Measurements from ENCODE around the gene UCN.
"Not testable (repeated sequence)": the region's sequence is repeated elsewhere in the genome, so short reads cannot be mapped to it uniquely, and the experiment has no call there.

The UCN gene

DNA sequence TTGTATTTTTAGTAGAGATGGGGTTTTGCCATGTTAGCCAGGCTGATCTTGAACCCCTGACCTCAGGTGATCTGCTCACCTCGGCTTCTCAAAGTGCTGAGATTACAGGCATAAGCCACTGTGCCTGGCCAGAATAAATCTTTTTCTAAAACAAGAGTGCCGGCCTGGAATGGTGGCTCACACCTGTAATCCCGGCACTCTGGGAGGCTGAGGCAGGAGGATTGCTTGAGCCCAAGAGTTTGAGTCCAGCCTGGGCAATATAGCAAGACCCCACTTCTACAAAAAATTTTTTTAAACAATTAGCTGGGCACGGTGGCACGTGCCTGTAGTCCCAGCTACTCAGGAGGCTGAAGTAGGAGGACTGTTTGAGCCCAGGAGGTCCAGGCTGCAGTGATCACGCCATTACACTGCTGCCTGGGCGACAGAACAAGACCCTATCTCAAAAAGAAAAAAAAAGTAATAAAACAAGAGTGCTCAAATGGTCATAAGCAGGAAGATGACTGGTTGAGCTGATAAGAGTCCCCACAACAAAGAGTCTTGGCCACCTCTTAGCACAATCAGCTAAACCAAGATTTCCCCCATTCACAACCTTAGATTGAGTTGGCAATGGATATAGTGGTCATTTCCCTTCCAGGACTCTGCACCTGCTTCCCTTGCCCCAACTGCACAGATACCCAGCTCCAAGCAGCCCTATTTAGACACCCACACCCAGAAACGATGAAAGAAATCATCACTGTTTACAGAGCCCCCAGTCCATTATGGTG lies 5.8 kb upstream of the UCN start:
- no peak for DNase-seq

DNA sequence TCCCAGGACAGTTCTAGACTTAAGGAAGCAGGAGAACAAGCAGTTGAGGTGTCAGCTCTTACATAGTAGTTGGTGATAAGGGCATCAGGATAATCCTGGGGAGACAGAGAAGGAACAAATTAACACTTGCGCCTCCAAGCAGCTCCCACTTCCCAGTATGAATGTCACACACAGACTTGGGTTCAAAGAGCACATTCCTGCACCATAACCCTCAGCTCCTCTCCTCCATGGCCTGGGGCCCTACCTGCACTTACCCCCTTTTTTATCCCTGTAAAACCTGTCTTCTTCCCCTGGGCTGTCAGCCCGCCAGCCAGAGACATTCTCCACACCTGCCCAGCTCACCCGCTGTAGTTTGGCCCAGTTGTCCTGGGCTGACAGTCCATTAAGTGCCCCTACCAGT lies 3.9 kb upstream of the UCN start:
- no peak for DNase-seq

DNA sequence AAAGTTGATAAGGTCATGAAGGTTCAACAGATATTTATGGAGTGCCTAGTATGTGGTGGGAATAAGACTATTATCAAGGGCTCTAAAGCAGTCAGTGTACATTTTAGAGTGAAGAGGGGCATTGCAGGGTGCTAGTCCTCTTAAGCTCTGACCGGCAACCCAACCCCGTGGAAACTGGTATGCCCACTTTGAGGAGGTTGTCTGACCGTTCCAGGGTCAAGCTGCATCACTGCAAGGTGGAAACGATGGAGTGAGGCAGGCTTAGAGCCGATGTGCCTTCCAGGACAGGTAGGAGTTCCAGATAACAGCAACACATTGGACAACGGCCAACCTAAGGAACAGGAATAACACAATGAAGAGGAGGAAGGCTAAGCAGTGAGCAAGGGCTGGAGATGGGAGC lies 1.4 kb upstream of the UCN start:
- no peak for DNase-seq

DNA sequence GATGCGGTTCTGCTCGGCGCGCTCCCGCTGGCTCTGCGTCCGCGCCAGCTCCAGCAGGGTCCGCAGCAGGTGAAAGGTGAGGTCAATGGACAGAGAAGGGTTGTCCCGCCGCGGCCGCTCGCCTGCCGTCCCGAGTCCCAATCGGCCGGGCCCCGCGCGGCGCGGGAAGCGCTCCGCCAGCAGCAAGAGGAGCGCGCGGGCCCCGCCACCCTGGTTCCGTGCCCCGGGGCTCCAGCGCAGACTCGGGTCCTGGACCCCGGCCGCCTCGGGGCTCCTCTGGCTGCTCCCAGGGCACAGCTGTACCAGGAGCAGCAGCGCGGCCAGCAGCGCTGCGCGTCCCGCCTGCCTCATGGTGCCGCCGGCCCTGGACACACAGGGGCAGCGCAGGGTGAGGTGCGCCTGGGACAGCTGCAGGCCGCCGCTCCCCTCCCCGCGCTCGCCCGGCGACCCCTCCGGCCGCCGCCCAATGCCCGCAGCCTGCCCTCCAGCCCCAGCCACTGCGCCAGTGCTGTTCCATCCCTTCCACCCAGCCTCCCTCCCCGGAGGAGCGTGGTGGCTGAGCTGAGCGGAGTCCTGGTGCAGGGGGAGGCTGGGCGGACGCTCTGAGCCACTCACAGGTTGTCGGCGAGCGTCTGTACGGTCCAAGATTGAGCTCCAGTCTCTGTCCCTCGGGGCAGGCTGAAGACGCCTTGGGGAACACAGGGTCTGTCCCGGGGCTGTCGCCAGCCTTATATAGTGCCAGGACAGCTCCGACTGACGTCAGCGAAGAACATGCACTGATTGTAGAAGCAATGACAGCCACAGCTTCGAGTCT lies 493 bp downstream of the UCN start:
- DNase-seq = no peak

DNA sequence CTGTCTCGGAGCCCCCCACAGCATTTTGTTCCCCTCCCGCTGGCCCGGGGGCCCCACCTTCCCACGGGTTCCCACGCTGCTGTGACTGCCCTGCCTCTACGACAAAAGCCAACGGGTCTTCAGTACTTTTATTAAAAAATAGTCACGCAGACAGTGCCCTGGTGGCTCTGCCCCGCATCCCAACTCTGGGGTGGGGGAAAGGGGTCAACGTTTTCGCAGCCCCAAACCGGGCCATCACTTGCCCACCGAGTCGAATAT lies 1.0 kb downstream of the UCN start:
- no peak for DNase-seq

DNA sequence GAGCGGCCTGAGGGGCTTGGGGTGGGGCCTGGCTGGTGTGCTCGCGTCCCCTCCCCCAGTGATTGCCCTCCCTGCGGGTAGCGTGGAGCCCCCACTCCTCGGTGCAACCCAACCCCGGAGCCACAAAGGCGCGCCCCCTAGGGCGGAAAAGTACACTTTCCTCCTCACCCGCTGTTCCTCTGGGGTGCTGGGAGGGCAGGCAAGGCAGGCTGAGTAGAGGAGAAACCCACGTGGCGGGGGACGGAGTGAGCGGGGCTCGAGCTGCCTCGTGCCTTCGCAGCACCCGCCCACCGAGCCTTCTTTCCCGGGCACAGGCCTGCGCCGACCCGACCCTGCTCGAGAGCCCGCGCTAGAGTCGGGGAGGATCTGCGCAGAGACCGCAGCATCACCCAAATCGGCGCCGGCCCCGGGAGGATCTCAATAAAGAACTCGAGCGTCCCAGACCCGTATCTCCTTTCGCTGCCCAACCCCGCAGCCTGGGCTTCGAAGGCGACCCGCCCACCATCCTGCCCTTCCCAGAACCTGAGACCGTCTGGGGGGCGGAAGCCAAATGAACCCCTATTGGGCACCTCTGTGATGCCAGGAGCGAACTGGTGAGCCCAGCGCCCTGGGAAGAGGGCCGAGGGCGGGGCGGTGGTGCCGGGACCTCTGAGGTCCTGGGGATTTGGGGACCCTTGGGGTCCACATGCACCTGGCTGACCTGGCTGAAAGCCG lies 1.5 kb downstream of the UCN start:
- no peak for DNase-seq

DNA sequence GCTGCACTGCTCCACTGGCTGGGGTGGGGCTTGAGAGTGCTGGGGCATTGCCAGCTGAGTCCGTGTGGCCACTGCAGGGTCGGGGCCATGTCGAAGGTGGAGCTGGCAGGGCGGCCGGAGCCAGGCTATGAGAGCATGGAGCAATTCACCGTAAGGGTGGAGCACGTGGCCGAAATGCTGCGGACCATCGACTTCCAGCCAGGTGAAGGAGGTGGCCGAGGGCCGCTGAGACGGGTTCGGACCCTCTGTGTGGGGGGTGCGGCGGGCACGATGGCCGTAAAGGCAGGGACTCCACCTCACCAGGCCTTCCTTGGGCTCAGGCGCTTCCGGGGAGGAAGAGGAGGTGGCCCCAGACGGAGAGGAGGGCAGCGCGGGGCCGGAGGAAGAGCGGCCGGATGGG lies 2.1 kb downstream of the UCN start:
- no peak for DNase-seq

DNA sequence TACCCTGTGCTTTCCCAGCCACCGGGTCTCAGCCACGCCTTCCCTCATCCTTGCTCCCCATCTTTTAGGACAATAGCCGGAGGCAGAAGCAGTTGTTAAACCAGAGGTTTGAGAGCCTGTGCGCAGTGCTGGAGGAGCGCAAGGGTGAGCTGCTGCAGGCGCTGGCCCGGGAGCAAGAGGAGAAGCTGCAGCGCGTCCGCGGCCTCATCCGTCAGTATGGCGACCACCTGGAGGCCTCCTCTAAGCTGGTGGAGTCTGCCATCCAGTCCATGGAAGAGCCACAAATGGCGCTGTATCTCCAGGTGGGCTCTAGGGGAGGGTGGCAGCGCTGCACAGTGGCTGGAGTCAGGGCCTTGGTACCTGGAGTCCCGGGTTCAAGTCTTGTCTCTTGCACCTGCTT lies 2.7 kb downstream of the UCN start:
- DNase-seq = no peak

DNA sequence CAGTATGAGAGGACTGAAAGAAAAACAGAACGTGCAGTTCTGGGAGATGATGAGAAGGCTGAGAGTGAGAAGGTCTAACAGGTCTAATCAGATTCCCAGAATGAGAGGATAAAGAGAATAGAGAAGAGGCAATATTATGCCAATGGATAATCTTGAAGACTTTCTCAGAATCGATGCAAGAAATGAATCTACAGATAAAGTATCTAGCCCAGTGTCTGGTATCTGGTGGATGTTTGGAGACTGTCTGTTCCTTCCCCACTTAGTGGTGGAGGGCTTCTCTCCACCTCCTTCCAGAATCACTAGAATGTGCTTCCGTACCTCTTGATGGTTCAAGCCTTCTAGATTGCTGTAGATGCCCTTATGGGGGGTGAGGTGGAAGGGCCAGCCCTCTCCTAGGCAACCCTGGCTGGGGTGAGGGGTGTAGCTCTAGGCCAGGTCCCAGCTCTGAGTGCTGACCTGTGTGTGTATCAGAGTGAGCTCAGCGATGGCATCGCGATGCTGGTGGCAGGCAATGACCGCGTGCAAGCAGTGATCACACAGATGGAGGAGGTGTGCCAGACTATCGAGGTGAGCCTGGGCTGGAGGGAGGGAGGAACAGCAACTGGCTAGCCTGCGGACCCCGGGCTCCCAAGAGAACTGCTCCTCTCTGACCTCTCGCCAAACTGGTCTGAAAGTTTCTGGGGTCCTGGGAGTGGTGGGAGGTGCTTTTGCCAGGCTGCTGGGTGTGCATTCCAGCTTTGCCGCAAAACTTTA lies 3.6 kb downstream of the UCN start:
- no peak for DNase-seq

DNA sequence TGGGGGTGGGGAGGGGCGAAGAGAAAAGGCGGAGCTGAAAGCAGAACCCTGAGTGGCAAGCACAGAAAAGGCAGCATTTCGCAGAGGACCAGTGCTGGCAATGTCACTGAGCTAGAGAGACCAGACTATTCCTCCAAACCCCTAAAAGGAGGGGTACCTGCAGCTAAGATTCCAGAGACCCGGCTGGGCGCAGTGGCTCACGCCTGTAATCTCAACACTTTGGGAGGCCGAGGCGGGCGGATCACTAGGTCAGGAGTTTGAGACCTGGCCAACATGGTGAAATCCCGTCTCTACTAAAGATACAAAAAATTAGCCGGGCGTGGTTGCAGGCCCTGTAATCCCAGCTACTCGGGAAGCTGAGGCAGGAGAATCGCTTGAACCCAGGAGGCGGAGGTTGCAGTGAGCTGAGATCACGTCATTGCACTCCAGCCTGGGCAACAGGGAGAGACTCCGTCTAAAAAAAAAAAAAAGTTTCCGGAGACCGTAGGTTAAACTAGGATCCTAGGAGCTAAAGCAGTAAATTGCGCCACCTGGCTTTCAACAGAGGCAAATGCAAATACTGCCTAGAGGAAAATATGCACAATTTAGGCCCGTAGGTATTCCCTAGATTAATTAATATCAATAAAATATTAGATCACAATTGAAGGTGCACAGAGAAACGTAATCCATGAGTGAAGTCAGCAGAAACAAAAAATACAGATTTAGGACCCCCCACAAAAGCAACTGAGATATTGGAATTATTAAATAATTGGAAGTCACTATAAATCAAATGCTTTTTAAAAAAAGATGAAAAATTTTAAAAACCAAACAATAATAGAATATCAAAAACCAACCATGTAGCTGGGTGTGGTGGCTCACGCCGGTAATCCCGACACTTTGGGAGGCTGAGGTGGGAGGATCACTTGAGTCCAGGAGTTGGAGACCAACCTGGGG lies 4.9 kb downstream of the UCN start:
- DNase-seq = peak; percentile 18 to 58

DNA sequence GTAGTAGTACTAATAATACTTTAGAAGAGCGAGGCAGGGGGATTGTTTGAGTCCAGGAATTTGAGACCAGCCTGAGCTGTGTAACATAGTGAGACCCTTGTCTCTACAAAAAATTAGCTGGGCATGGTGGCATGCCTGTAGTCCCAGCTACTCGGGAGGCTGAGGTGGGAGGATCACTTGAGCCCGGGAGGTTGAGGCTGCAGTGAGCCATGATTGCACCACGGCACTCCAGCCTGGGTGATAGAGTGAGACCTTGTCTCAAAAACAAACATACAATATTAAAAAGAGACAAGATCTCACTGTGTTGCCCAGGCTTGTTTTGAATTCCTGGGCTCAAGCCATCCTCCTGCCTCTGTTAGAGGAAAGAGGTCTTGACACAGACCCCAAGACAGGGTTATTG lies 7.6 kb downstream of the UCN start:
- DNase-seq = not testable (repeated sequence)

DNA sequence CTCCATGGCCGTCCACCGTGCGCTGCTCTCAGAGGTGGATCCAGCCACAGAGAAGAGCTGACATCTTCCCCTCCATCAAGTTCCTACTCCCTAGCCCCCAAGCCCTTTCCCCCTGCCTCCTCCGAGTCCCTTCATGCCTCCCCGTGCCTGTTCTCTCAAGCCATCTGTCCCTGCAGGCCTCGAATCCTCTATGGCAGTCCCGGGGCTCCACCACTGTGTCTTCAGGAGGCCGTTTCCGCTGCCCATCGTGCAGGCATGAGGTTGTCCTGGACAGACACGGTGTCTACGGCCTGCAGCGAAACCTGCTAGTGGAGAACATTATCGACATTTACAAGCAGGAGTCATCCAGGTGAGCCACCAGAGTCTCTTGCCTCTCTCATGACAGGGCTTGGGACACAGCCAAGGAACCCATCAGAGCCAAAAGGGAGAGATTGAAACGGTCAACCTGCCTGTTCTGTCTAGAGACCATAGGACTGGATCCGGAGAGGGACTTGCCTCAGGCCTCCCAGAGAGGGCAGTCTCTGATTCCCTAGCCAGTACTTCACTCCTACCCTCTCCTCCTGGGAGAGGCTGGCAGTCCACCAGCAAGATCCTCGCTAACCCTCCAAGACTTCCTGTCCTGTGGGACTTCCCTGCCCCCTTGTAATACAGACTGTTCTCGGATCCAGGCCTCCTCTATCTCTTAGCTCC lies 9.7 kb downstream of the UCN start:
- DNase-seq = no peak

DNA sequence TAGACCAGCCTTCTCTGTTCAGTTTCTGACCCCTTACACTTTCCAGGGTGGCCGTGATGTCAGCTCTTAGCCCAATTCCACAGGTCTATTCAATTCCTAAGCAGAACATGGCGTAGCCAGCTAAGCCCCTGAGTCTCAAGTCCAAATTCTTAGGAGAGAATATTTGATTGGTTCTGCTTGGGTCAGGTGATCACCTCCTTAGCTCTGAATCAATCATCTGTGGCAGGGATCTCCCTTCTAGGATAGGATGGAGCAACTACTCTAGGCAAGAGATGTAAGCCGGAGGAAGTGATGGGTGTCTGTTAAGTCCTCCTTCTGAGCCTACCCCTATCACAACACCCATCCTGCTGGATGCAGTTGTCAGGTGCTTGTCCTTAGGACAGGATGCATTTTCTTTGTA lies 11.1 kb downstream of the UCN start:
- DNase-seq = no peak

DNA sequence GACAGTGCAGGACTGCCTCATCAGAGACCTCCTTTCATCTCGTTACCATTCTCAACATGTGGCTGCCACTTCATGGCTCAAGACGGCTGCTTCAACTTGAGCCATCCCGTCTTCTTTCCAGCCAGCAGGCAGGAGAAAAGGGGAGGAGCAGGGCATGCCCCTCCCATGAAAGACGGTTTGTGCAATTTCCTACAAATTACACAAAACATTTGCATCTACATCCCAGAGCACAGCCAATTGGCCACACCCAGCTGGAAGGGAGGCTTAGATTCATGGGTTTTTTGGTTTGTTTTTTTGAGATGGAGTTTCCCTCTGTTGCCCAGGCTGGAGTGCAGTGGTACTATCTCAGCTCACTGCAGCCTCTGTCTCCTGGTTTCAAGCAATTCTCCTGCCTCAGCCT lies 11.8 kb downstream of the UCN start:
- no peak for DNase-seq

DNA sequence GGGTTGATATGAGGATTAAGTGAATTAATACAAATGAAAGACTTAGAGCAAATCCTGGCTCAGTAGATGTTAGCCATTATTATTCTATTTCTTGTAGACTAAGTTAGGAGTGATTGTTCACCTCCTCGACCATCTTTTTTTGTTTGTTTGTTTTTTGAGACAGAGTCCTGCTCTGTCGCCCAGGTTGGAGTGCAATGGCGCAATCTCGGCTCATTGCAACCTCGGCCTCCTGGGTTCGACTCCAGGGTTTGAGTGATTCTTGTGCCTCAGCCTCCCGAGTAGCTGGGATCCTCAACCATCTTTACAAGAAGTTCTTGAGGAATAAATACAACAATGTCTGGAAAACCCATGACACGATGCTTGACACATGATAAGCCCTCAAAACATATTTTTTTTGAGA lies 13.3 kb downstream of the UCN start:
- no peak for DNase-seq

DNA sequence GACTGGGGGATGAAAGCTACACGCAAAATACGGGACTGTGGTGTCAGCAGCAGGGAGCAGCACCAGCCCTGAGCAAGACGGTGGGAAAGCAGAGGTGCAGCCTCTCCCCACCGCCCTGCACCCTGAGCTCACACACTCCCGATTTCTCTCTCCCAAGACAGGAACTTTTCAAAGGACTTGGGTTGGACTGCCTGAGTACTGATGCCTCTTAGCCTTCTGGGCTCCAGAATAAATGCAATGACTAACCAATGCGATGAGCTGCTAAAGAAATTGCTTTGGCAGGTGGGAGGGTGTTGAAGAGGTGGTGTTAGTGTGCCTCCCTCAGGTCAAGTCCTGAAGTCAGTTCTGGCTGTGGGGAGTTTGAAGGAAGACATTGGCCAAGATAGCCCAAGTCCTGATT lies 16.4 kb downstream of the UCN start:
- DNase-seq = no peak

DNA sequence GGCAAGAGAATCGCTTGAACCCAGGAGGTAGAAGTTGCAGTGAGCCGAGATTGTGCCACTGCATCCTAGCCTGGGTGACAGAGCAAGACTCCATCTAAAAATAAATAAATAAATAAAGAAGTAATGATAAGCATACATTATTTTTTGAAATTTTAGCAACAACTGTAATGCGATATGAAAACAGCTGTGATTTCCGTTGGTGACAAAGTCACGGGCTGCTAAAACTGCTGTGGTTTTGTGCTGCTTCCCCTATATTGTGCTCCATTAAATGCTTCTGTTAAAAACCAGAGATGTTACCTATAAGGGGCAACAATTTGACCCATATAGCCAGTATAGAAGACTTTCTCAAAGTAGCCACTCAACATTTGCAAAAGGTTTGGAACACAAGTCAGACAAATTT lies 17.7 kb downstream of the UCN start:
- no peak for DNase-seq

DNA sequence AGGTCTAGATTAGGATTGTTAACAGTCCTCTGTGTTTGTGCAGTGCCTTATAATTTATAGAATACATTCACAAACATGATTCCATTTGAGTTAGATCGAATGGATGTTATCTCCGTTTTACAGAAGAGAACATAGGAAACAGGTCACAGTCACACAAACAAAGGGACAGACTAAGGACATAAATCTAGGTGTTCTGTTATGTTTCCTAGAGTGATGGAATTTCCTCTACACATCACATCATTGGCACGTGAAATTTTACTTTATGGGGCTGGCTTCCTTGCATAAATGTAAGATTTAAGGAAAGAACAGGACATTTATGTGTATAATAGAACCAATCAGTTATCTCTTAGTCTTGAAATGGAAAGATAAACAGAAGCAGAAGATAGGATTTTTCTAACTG lies 19.6 kb downstream of the UCN start:
- DNase-seq = no peak

DNA sequence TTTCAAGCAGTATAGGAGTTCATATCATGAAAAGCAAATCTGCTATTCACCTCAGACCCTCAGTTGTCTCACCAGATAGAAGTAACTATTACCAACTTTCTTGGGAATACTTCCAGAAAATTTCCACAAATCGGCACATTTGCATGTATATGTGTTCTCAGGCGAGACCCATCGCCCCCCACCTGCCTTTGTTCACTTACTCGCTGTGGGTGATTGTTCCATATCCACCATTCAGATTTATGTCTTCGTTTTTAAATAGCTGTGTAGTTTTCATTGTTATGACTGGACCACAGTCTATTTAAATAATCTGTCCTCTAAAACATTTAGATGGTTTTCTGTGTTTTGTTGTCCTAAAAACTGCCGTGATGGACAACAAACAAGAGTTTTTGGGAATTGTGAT lies 22.8 kb downstream of the UCN start:
- DNase-seq = no peak

DNA sequence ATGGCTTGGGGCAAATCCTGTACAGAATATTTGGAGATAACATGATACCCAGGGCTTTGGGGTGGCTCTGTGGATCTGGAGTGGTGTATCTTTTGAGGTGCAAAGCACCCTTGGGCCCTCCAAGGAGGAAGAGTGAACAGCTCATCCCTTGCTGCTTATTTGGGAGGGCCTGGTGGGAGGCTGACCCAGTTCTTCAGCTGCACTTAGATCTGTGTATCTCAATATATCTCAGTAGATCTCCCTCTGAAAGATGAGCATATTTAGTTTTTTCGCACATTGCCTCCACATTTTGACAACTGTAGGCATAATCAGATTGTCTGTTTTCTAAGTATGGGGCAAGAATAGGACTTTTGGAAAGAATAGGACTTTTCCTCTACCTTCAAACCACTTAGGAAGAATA lies 23.2 kb downstream of the UCN start:
- no peak for DNase-seq

DNA sequence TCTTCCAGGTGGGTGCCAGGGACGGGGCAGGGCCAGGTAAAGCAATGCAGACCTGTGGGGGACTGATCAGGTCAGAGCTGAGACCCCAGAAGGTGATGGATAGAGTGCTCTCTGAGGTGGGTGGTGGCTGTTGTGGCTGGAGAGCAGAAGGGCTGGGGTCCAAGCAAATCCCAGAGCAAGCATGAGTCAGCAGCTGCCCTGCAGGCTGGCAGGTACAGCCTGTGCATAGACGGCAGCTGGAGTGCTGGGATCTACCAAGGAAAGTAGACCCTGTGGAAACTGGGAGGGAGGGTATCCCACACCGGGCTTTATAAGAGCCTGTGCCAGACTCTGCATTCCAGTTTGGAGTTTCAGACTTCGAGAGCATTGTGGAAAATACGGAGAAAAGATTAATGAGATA lies 25.4 kb downstream of the UCN start:
- no peak for DNase-seq

Data from NCI-H1930 (cell line).